Measurements from ENCODE around the gene SV2C. TPM values are rescaled to one million over a fixed set of nuclear protein-coding genes. Genes with fewer than 3 reads are reported as not detected.

The SV2C gene
- total RNA-seq, 4 donors from 2014 or later, result 0.16 to 2.6 (median 0.30) TPM

DNA sequence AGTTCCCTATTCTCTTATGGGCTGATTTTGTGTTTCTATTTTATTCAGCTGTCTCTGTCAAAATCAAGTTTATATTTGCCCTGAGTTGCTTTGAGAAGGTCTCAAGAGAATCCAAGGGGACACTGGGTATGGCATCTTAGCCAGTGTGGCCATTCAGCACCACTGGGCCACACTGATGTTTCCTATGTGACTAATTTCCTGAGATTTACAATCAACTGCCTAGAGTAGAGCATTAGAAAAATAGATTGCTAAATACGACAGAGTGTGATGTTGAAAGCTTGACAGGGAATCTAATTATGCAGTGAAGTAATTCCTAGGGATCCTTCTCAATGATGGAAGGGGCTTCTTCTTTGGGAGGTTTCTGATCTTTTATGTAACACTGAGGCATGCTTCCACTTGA is 141.7 kb downstream of the SV2C start:
- H3K27me3 ChIP-seq, result no peaks in the 10 kb centered on the region
- in situ Hi-C loops (cut with MboI; ENCODE audit: low pct_ligation_motif_present in 1 of 4, low pct_unique_long_range_greater_than_20kb in 1 of 4, low sequenced_read_pairs in 3 of 4), result no loop called here
- 67 to 82% methylated on average over 1 of the region's 1 CpG for WGBS, 2 donors (ENCODE audit: low coverage in 1 of 2)

DNA sequence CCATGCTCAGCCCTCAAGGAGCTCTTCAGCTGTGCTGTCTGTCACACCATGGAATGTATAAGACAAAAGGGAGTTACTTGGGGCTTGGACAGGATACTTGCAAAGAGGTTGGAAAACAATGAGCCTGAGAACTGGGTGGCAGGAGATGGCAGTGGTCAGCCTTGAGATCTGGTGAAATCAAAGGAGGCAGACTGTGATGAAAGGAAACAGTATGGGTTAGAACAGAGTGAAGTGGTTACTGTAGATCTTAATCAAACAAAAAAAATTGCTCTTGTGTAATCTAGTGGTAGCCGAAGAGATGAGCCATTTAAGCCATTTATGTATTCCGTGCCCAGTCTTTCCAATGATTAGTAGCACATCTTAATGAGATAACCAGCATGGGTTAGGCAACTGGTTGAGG is 142.2 kb downstream of the SV2C start:
- H3K27ac ChIP-seq, result no peak overlapping the region
- 78% methylated on average over 2 of the region's 2 CpGs for WGBS, 2 donors (ENCODE audit: low coverage in 1 of 2)
- H3K4me3 ChIP-seq, result no peak overlapping the region
- no peak for TF ChIP-seq EP300 (IDR thresholded peaks at IDR 0.05; ENCODE audit: low read depth)
- TF ChIP-seq POLR2AphosphoS5 (IDR thresholded peaks at IDR 0.05), result no peak
- TF ChIP-seq, protein P1, sequence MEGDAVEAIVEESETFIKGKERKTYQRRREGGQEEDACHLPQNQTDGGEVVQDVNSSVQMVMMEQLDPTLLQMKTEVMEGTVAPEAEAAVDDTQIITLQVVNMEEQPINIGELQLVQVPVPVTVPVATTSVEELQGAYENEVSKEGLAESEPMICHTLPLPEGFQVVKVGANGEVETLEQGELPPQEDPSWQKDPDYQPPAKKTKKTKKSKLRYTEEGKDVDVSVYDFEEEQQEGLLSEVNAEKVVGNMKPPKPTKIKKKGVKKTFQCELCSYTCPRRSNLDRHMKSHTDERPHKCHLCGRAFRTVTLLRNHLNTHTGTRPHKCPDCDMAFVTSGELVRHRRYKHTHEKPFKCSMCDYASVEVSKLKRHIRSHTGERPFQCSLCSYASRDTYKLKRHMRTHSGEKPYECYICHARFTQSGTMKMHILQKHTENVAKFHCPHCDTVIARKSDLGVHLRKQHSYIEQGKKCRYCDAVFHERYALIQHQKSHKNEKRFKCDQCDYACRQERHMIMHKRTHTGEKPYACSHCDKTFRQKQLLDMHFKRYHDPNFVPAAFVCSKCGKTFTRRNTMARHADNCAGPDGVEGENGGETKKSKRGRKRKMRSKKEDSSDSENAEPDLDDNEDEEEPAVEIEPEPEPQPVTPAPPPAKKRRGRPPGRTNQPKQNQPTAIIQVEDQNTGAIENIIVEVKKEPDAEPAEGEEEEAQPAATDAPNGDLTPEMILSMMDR (IDR thresholded peaks at IDR 0.05), result no peak
- TF ChIP-seq POLR2A (IDR thresholded peaks at IDR 0.05), result no peak
- no peaks in the 10 kb centered on the region for H3K27me3 ChIP-seq
- H3K9me3 ChIP-seq, result no peaks in the 10 kb centered on the region
- DNase-seq, result no peak
- H3K4me1 ChIP-seq, result peaks cover 0 to 6% (median 0%) of the 10 kb centered on the region in 4 donors
- in situ Hi-C loops (cut with MboI; ENCODE audit: low pct_ligation_motif_present in 1 of 4, low pct_unique_long_range_greater_than_20kb in 1 of 4, low sequenced_read_pairs in 3 of 4), result no loop called here
- no peaks in the 10 kb centered on the region for H3K36me3 ChIP-seq
- intact Hi-C loops (cut with DNase I; ENCODE audit: low total_unique reads), result no loop called here

More for the DNA sequence above, 141.7 kb downstream of the SV2C start:
- intact Hi-C loops (cut with DNase I; ENCODE audit: low total_unique reads), result no loop called here
- no peak overlapping the region for H3K27ac ChIP-seq
- DNase-seq, result no peak
- no peaks in the 10 kb centered on the region for H3K36me3 ChIP-seq
- H3K4me1 ChIP-seq, result peaks cover 0 to 6% (median 0%) of the 10 kb centered on the region in 4 donors
- TF ChIP-seq POLR2A (IDR thresholded peaks at IDR 0.05), result no peak
- TF ChIP-seq POLR2AphosphoS5 (IDR thresholded peaks at IDR 0.05), result no peak
- no peak for TF ChIP-seq EP300 (IDR thresholded peaks at IDR 0.05; ENCODE audit: low read depth)
- TF ChIP-seq, protein P1 (IDR thresholded peaks at IDR 0.05), result no peak
- no peak overlapping the region for H3K4me3 ChIP-seq
- H3K9me3 ChIP-seq, result no peaks in the 10 kb centered on the region

DNA sequence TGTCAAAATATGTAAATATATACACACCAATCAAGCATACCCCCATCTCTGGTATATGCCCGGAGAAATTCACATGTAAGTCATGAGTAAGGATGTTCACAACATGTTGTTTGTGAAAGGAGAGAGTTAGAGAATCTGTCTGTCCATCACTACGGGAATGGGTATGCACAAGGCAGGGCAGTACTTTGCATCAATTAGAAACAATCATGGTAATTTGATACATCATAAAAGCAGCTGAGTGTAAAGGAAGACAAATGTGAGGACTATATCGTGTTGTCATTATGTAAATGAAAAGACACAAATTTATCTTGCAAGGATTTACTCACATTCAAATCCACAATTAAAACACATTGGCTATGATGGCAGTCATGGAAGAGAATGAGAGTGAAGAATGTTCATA is 146.7 kb downstream of the SV2C start:
- TF ChIP-seq EP300 (IDR thresholded peaks at IDR 0.05; ENCODE audit: low read depth), result no peak
- TF ChIP-seq POLR2AphosphoS5 (IDR thresholded peaks at IDR 0.05), result no peak
- TF ChIP-seq POLR2A (IDR thresholded peaks at IDR 0.05), result no peak
- TF ChIP-seq, protein P1 (IDR thresholded peaks at IDR 0.05), result no peak
- intact Hi-C loops (cut with DNase I; ENCODE audit: low total_unique reads) (no loop called here), in situ Hi-C loops (cut with MboI; ENCODE audit: low pct_ligation_motif_present in 1 of 4, low pct_unique_long_range_greater_than_20kb in 1 of 4, low sequenced_read_pairs in 3 of 4) (no loop called here)
- no peaks in the 10 kb centered on the region for H3K36me3 ChIP-seq
- no peaks in the 10 kb centered on the region for H3K4me1 ChIP-seq
- H3K27ac ChIP-seq, result no peak overlapping the region
- WGBS, 2 donors (ENCODE audit: low coverage in 1 of 2), result 63 to 72% methylated on average over 3 of the region's 3 CpGs
- H3K9me3 ChIP-seq, result no peaks in the 10 kb centered on the region
- H3K4me3 ChIP-seq, result no peak overlapping the region
- H3K27me3 ChIP-seq, result no peaks in the 10 kb centered on the region
- DNase-seq, result no peak

DNA sequence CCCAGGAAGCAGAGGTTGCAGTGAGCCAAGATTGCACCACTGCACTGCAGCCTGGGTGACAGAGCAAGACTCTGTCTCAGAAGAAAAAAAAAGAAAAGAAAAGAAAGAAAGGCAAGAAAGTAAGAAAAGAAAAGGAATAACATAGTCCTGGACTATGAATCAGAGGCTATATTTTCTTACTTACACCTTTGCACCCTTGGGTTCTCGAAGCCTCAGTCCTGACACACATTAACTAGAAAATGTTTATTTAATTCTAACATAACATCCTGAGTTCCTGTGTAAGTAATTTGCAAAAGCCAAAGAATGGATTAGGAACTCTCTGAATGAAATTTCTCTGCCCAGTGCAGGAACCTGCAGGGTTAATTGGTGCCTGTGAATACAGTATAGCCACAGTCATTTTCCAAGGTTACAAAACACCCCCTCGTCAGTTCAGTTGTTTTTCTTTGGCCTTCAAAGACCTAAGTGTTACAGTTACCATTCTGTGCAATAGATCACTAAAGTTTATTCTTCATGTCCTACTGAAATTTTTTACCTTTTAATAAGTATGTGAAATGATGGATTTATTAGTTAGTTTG is 147.6 kb downstream of the SV2C start:
- in situ Hi-C loops (cut with MboI; ENCODE audit: low pct_ligation_motif_present in 1 of 4, low pct_unique_long_range_greater_than_20kb in 1 of 4, low sequenced_read_pairs in 3 of 4) (no loop called here), intact Hi-C loops (cut with DNase I; ENCODE audit: low total_unique reads) (no loop called here)
- Histone ChIP-seq H3K27ac (no peak overlapping the region), H3K36me3 (no peaks in the 10 kb centered on the region), H3K4me3 (no peak overlapping the region), H3K4me1 (no peaks in the 10 kb centered on the region), H3K27me3 (no peaks in the 10 kb centered on the region), H3K9me3 (no peaks in the 10 kb centered on the region)
- 25 to 27% methylated on average over 2 of the region's 2 CpGs for WGBS, 2 donors (ENCODE audit: low coverage in 1 of 2)
- TF ChIP-seq POLR2A (IDR thresholded peaks at IDR 0.05), result no peak
- TF ChIP-seq, protein P1 (IDR thresholded peaks at IDR 0.05), result no peak
- TF ChIP-seq POLR2AphosphoS5 (IDR thresholded peaks at IDR 0.05), result no peak
- TF ChIP-seq EP300 (IDR thresholded peaks at IDR 0.05; ENCODE audit: low read depth), result no peak
- no peak for DNase-seq
